Effector memory CD4-positive, alpha-beta T cell (primary cell): ENCODE results near the gene SLC4A4.

ENCODE experiments used
- DNase-seq, 3 donors: peaks; one replicate each; pipeline ENCODE4 v3.0.0-alpha.2; 2020
- H3K27ac ChIP-seq: 2 replicates; pipeline ENCODE4 v1.7.0; 2013; ENCODE audit warnings: mild to moderate bottlenecking, low read length, moderate library complexity; ENCODE audit not compliant: insufficient read depth, poor library complexity, severe bottlenecking
- H3K27me3 ChIP-seq: replicated peaks from 2 replicates; pipeline ENCODE4 v1.7.0; 2013; ENCODE audit warnings: mild to moderate bottlenecking, low read length; ENCODE audit not compliant: insufficient read depth, control insufficient read depth, poor library complexity, severe bottlenecking
- H3K36me3 ChIP-seq: 2 replicates; pipeline ENCODE4 v1.7.0; 2013; ENCODE audit warnings: mild to moderate bottlenecking, low read length, moderate library complexity; ENCODE audit not compliant: control insufficient read depth, insufficient read depth
- H3K4me1 ChIP-seq: 2 replicates; pipeline ENCODE4 v1.7.0; 2013; ENCODE audit warnings: low read length, mild to moderate bottlenecking; ENCODE audit not compliant: control insufficient read depth, insufficient read depth, poor library complexity, severe bottlenecking
- H3K4me3 ChIP-seq: 2 replicates; pipeline ENCODE4 v1.7.0; 2013; ENCODE audit warnings: low read length, low read depth, mild to moderate bottlenecking; ENCODE audit not compliant: insufficient read depth, poor library complexity, severe bottlenecking
- H3K9me3 ChIP-seq: 2 replicates; pipeline ENCODE4 v1.7.0; 2013; ENCODE audit warnings: mild to moderate bottlenecking, low read length, moderate library complexity; ENCODE audit not compliant: control insufficient read depth

The SLC4A4 gene

GRCh38 chr4:71541541-71541940, 202.7 kb downstream of the SLC4A4 start:
- no peak for DNase-seq
- Histone ChIP-seq H3K27ac (no peak overlapping the region), H3K9me3 (no peaks in the 10 kb centered on the region), H3K36me3 (no peaks in the 10 kb centered on the region), H3K4me3 (no peak overlapping the region), H3K27me3 (no peaks in the 10 kb centered on the region), H3K4me1 (no peaks in the 10 kb centered on the region)

GRCh38 chr4:71545168-71545567, 206.3 kb downstream of the SLC4A4 start:
- no peak for DNase-seq
- Histone ChIP-seq H3K27ac (no peak overlapping the region), H3K4me3 (no peak overlapping the region), H3K27me3 (peaks cover 2% of the 10 kb centered on the region), H3K9me3 (no peaks in the 10 kb centered on the region), H3K4me1 (no peaks in the 10 kb centered on the region), H3K36me3 (no peaks in the 10 kb centered on the region)

DNA sequence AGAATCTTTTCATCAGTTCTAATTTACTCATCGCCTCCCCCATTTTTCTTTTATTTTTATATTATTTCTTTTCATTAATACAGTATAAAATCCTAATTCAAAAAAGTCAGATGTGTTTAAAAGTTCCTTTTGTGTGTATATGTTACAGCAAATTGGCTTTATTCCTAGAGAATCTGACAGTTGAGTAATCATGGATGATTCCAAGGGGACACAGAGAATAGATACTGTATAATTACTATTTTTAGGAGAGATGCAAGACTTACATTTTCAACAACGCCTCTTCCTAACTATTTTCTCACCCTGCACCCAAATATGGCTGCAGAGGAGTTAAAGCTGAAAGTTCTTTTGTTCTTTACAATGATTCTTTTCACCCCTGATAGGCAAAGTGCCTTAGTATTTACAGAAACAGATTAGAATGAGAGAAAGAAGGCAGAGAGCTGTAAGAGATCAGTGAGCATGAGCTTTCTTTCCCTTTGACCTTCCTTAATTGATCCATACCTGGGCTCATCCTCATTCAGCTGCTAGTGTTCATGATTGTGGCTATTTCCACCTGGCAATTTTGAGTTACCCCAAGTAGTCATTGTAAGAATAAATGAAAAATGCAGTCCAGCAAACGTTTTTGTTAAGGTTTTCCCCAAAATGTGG, 210.8 kb downstream of the SLC4A4 start:
- Histone ChIP-seq H3K9me3 (no peaks in the 10 kb centered on the region), H3K27ac (no peak overlapping the region), H3K36me3 (no peaks in the 10 kb centered on the region), H3K4me3 (no peak overlapping the region), H3K27me3 (peaks cover 2% of the 10 kb centered on the region), H3K4me1 (no peaks in the 10 kb centered on the region)
- DNase-seq, result no peak

- no peak for DNase-seq
- Histone ChIP-seq H3K27ac (no peak overlapping the region), H3K9me3 (no peaks in the 10 kb centered on the region), H3K27me3 (peaks cover 2% of the 10 kb centered on the region), H3K4me3 (no peak overlapping the region), H3K4me1 (no peaks in the 10 kb centered on the region), H3K36me3 (no peaks in the 10 kb centered on the region)
These were observed 211.7 kb downstream of the SLC4A4 start for GRCh38 chr4:71550220-71551165.

DNA sequence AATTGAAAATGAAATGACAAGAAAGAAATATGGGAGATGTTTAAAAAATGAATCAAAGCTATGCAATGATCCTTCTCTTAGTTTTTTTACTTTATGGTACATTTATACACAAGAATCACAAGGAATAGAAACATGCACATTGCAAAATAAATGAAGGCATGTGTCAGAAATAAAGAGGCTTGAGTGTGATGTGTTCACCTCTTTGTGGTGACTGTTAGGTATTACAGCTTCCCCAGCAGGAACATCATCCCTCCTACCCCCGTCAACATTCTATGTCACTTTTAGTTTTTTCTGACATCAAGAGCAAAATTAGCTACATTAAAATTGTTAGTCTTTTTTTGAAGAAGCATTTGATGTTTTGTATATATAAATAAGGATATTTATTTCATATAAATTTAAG, 214.8 kb downstream of the SLC4A4 start:
- no peak overlapping the region for H3K4me3 ChIP-seq
- H3K27ac ChIP-seq, result no peak overlapping the region
- H3K9me3 ChIP-seq, result no peaks in the 10 kb centered on the region
- H3K4me1 ChIP-seq, result no peaks in the 10 kb centered on the region
- no peak for DNase-seq
- H3K27me3 ChIP-seq, result peaks cover 1% of the 10 kb centered on the region
- no peaks in the 10 kb centered on the region for H3K36me3 ChIP-seq

DNA sequence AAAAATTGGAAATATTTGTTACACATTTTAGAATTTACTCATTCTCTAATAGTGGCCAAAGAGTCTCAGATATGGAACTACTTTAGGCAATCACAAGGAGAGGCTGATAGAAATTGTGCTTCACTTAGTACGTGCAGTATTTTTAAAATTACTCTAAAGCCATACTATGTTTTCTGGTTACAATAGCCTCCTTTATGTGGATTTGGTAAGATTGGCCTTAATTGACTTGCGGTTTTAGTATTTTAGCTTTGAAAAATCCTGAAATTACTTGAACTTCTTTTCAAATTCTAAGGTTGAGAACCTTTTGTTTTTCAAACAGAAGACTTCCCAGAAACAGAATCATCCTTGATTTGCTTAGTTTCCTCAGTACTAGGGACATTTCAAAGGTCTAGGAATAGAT, 215.2 kb downstream of the SLC4A4 start:
- Histone ChIP-seq H3K4me1 (no peaks in the 10 kb centered on the region), H3K27ac (no peak overlapping the region), H3K9me3 (no peaks in the 10 kb centered on the region), H3K36me3 (no peaks in the 10 kb centered on the region), H3K27me3 (no peaks in the 10 kb centered on the region), H3K4me3 (no peak overlapping the region)
- DNase-seq, result no peak

DNA sequence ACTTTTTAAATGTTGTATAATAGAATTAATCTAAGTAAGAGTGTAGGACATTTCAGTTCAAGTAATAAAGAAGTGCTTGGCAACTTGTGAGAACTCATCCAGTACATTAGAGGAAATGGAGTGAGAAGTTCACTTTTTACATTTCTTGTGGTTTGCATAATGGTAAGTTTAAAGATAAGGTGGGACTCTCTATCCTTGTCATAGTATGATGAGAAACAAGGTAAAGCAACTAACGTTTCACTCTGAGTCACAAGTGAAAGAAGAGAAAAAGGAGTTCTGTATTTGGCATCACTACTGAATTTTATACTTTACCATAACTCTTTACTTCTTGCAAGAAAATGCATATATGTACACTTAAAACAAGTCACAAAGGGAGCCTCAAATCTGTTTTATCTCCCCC, 219.4 kb downstream of the SLC4A4 start:
- no peak for DNase-seq
- no peak overlapping the region for H3K27ac ChIP-seq
- no peaks in the 10 kb centered on the region for H3K4me1 ChIP-seq
- H3K9me3 ChIP-seq, result no peaks in the 10 kb centered on the region
- no peak overlapping the region for H3K4me3 ChIP-seq
- no peaks in the 10 kb centered on the region for H3K27me3 ChIP-seq
- H3K36me3 ChIP-seq, result no peaks in the 10 kb centered on the region

- Histone ChIP-seq H3K9me3 (no peaks in the 10 kb centered on the region), H3K27ac (no peak overlapping the region), H3K36me3 (no peaks in the 10 kb centered on the region), H3K4me1 (no peaks in the 10 kb centered on the region), H3K27me3 (no peaks in the 10 kb centered on the region), H3K4me3 (no peak overlapping the region)
- DNase-seq, result no peak
These were observed 221.2 kb downstream of the SLC4A4 start for GRCh38 chr4:71559957-71560571.

GRCh38 chr4:71564775-71565174, 226.0 kb downstream of the SLC4A4 start:
- H3K27ac ChIP-seq, result no peak overlapping the region
- no peaks in the 10 kb centered on the region for H3K9me3 ChIP-seq
- no peak for DNase-seq
- H3K4me1 ChIP-seq, result no peaks in the 10 kb centered on the region
- H3K27me3 ChIP-seq, result no peaks in the 10 kb centered on the region
- H3K36me3 ChIP-seq, result no peaks in the 10 kb centered on the region
- H3K4me3 ChIP-seq, result no peak overlapping the region

DNA sequence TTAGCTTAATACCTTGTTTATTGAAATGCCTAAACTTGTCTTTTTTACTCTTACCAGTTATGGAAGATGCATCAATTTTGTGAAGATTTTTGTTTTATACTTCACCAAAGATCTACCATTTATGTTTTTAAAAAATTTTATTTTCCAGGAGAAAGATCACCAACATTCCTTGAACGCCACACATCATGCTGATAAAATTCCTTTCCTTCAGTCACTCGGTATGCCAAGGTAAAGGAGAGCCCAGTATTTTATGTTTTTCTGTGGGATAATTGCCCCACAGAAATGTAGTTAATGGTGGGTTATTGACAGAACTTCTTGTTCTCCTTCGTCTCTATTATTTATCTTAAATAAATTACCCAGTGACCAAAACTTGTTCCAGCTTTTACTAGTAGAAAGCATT, 228.0 kb downstream of the SLC4A4 start:
- no peaks in the 10 kb centered on the region for H3K4me1 ChIP-seq
- H3K27me3 ChIP-seq, result no peaks in the 10 kb centered on the region
- no peak for DNase-seq
- no peak overlapping the region for H3K4me3 ChIP-seq
- H3K27ac ChIP-seq, result no peak overlapping the region
- no peaks in the 10 kb centered on the region for H3K9me3 ChIP-seq
- H3K36me3 ChIP-seq, result no peaks in the 10 kb centered on the region
